Transverse colon (tissue), 4 donors: ENCODE measurements around the gene LCTL. TPM values are rescaled to one million over a fixed set of nuclear protein-coding genes. Genes with fewer than 3 reads are reported as not detected.

Source experiments
- DNase-seq: peaks from one replicate; pipeline ENCODE4 v3.0.0-alpha.2; 2019
- H3K27ac ChIP-seq, 4 donors: fragments of 200-600 bp; sonication (generic); 2 replicates each; pipeline ENCODE4 v1.5.1; 2016 to 2018; ENCODE audit warnings: inconsistent platforms in 4 of 4
- H3K27me3 ChIP-seq: fragments of 200-600 bp; sonication (generic); 2 replicates; pipeline ENCODE4 v1.5.1; 2017; ENCODE audit warnings: inconsistent platforms
- H3K36me3 ChIP-seq, 4 donors: fragments of 200-600 bp; sonication (generic); 2 replicates each; pipeline ENCODE4 v1.5.1; 2017 to 2019; ENCODE audit warnings: inconsistent platforms in 4 of 4
- H3K4me1 ChIP-seq, 4 donors: fragments of 200-600 bp; sonication (generic); 2 replicates each; pipeline ENCODE4 v1.5.1; 2017 to 2020; ENCODE audit warnings: inconsistent platforms in 4 of 4
- H3K4me3 ChIP-seq, 4 donors: fragments of 200-600 bp; sonication (generic); 1 replicate in 1 of 4; 2 replicates in 3 of 4; pipeline versions ENCODE4 v1.5.1 to v1.6.1; 2017 to 2019; ENCODE audit warnings: inconsistent platforms in 4 of 4
- H3K9me3 ChIP-seq, 2 donors: fragments of 200-600 bp; sonication (generic); 2 replicates each; pipeline ENCODE4 v1.5.1; 2017 to 2019; ENCODE audit warnings: inconsistent platforms in 2 of 2
- EP300 ChIP-seq: sonication (generic); formaldehyde crosslinking; IDR thresholded peaks from one replicate; pipeline ENCODE4 v1.6.1; 2017; ENCODE audit warnings: antibody characterized with exemption, low read depth
- POLR2A ChIP-seq: fragments of 450-650 bp; IDR thresholded peaks from one replicate; pipeline ENCODE4 v1.6.1; 2016; ENCODE audit warnings: antibody characterized with exemption, mild to moderate bottlenecking, moderate library complexity
- POLR2AphosphoS5 ChIP-seq, 3 donors: sonication (generic); formaldehyde crosslinking; IDR thresholded peaks; one replicate each; pipeline ENCODE4 v1.6.1; 2016; ENCODE audit warnings: antibody characterized with exemption in 3 of 3
- WGBS, 2 donors: methylation state at CpG; one replicate each; pipeline ENCODE4 v1.1.5; 2018; ENCODE audit warnings: low coverage in 1 of 2; 5-methylcytosine and 5-hydroxymethylcytosine counted together
- in situ Hi-C, 4 donors: fragments of 200-750 bp; cut with MboI; loops; one replicate each; pipeline versions ENCODE4 v1.15.0 to v1.15.1; 2017; ENCODE audit warnings: low sequenced_read_pairs in 3 of 4, low pct_ligation_motif_present in 1 of 4, low pct_unique_long_range_greater_than_20kb in 1 of 4
- intact Hi-C: fragments of 100-400 bp; cut with DNase I; formaldehyde crosslinking; loops from one replicate; pipeline ENCODE4 v1.15.1; 2023; ENCODE audit warnings: low total_unique reads
- total RNA-seq, 4 donors: library from RNA; depleted of rRNA; stranded (reverse); fragments of >200 nt; gene quantifications; one replicate each; pipeline ENCODE4 v1.1.0, GENCODE V29; 2016
- TF ChIP-seq, protein P1 (sequence below), 5 experiments: fragments of 200-600 bp in 3 of 5; fragments of 450-650 bp in 2 of 5; sonication (generic) in 3 of 5; IDR thresholded peaks; 1 replicate in 2 of 5; 2 replicates in 3 of 5; pipeline ENCODE4 v1.5.1; 2016 to 2017; ENCODE audit warnings: antibody characterized with exemption in 5 of 5, inconsistent platforms in 3 of 5, mild to moderate bottlenecking in 2 of 5, moderate library complexity in 1 of 5

Gene LCTL
- total RNA-seq, 4 donors from 2014 or later: not detected

GRCh38 chr15:66594344-66594743 lies 28.5 kb upstream of the LCTL start:
- no peak overlapping the region for H3K27ac ChIP-seq
- no peaks in the 10 kb centered on the region for H3K4me1 ChIP-seq
- TF ChIP-seq POLR2A (no peak), POLR2AphosphoS5 (IDR thresholded peaks at IDR 0.05) (no peak), EP300 (no peak)
- TF ChIP-seq, protein P1, sequence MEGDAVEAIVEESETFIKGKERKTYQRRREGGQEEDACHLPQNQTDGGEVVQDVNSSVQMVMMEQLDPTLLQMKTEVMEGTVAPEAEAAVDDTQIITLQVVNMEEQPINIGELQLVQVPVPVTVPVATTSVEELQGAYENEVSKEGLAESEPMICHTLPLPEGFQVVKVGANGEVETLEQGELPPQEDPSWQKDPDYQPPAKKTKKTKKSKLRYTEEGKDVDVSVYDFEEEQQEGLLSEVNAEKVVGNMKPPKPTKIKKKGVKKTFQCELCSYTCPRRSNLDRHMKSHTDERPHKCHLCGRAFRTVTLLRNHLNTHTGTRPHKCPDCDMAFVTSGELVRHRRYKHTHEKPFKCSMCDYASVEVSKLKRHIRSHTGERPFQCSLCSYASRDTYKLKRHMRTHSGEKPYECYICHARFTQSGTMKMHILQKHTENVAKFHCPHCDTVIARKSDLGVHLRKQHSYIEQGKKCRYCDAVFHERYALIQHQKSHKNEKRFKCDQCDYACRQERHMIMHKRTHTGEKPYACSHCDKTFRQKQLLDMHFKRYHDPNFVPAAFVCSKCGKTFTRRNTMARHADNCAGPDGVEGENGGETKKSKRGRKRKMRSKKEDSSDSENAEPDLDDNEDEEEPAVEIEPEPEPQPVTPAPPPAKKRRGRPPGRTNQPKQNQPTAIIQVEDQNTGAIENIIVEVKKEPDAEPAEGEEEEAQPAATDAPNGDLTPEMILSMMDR (IDR thresholded peaks at IDR 0.05): no peak
- no peak for DNase-seq
- H3K9me3 ChIP-seq: no peaks in the 10 kb centered on the region
- H3K27me3 ChIP-seq: no peaks in the 10 kb centered on the region
- WGBS, 2 donors: 81% methylated on average over 10 of the region's 10 CpGs; no CpG with 5 or more reads in 1 of the 2 donors
- no peaks in the 10 kb centered on the region for H3K36me3 ChIP-seq
- intact Hi-C loops: no loop called here
- no peak overlapping the region for H3K4me3 ChIP-seq
- in situ Hi-C loops: loop anchor here in 1 of 4 donors (10.0 kb wide), 1 partner anchor 260 kb away; no protein-coding TSS in a partner anchor

DNA sequence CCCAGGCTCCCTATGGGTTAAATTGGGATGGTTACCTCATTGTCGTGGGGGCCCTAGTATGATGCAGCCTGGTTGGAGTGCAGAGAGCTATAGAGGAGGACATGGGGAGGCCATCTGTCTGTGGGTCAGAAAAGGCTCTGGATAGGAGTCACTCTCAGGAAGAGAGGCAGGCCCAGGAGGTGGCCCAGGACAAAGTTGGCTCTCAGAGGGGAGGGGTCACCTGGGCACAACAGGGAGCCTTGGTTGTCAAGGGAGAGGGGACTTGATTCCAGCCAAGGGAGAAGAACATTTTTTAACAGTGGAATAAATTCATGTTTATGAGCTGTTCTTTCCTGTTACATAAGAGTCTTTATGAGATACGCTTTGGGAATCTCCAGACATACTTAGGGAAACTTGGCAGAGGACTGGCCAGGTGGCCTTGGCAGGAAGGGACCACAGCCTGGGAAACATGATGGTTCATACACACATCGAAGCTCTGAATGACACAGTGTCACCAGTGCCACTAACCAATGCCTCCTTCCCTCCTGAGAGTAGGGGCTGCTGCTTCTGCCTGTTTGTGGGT lies 27.5 kb upstream of the LCTL start:
- intact Hi-C loops (no loop called here), in situ Hi-C loops (loop anchor here in 1 of 4 donors (10.0 kb wide), 1 partner anchor 262 kb away; no protein-coding TSS in a partner anchor)
- no peak overlapping the region for H3K27ac ChIP-seq
- DNase-seq: no peak
- no peaks in the 10 kb centered on the region for H3K4me1 ChIP-seq
- no peaks in the 10 kb centered on the region for H3K27me3 ChIP-seq
- H3K4me3 ChIP-seq: no peak overlapping the region
- WGBS, 2 donors: 68 to 100% methylated on average over 1 to 3 of the region's 3 CpGs
- no peaks in the 10 kb centered on the region for H3K9me3 ChIP-seq
- TF ChIP-seq EP300 (no peak), POLR2A (no peak), POLR2AphosphoS5 (IDR thresholded peaks at IDR 0.05) (no peak)
- TF ChIP-seq, protein P1 (IDR thresholded peaks at IDR 0.05): no peak
- H3K36me3 ChIP-seq: no peaks in the 10 kb centered on the region

DNA sequence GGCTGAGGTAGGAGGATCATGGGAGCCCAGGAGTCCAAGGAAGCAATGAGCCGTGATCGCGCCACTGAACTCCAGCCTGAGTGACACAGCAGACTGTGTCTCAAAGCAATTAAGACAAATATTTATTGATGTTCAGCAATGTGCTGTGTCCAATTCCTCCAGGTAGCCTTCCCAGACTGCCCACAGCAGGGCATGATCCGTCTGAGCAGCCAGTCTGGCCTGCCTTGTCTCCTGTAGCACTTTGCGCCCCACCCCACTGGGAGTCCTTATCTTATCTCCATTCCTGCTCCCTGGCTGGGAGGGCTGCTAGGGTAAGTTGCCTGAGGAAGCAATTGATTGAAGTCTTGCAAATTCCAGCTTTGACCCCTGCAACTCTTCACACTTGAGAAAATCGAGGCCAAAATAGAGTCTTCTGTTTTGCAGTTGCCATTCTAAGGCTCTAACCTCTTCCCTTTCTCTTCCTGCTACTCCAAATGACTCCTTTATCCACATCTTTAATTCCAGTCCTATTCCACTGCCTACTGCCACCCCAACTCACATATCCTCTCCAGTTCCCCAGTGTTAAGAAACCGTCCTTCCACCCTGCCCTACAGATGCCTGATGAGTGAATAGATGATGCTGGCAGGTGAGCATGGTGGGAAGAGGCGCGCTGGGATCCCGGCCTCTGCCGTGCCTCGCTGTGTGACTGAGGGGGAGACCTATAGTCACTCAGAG lies 26.9 kb upstream of the LCTL start:
- Histone ChIP-seq H3K27me3 (peaks cover 4% of the 10 kb centered on the region), H3K9me3 (no peaks in the 10 kb centered on the region), H3K27ac (no peak overlapping the region), H3K4me1 (no peaks in the 10 kb centered on the region), H3K36me3 (no peaks in the 10 kb centered on the region), H3K4me3 (no peak overlapping the region)
- WGBS, 2 donors: 82 to 93% methylated on average over 7 to 12 of the region's 12 CpGs
- intact Hi-C loops (no loop called here), in situ Hi-C loops (loop anchor here in 1 of 4 donors (10.0 kb wide), 1 partner anchor 262 kb away; no protein-coding TSS in a partner anchor)
- peak; percentile 14 for DNase-seq
- no peak for TF ChIP-seq POLR2AphosphoS5 (IDR thresholded peaks at IDR 0.05)
- TF ChIP-seq, protein P1 (IDR thresholded peaks at IDR 0.05): no peak
- TF ChIP-seq EP300: no peak
- TF ChIP-seq POLR2A: no peak

DNA sequence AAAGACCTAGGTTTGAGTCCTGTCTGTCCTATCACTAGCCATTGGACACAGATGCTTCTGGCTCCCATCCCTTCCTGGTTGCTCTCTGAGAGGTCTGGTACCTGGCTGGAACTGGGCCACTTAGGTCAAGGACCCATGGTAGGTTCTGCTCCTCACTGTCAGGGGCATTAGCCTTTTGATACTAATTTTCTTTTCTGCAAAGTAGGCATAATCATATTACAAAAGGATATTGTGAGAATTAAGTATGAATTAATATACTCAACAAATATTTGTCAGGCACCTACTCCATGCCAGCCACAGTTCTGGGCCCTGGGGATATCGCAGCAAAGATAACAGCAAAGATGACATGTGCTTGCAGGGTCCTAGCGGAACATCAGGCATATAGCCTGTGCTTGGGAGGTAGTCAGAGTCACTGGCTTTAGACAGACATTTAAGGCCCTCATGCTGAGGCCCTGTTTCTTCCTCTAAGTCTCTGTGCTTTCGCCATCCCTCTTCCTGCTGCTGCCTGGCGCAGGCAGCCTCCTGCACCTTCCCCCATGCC lies 25.6 kb upstream of the LCTL start:
- whole genome bisulfite sequencing, 2 donors: 91 to 92% methylated on average over 2 to 4 of the region's 4 CpGs
- intact Hi-C loops (no loop called here), in situ Hi-C loops (loop anchor here in 1 of 4 donors (10.0 kb wide), 1 partner anchor 263 kb away; no protein-coding TSS in a partner anchor)
- Histone ChIP-seq H3K9me3 (no peaks in the 10 kb centered on the region), H3K4me3 (no peak overlapping the region), H3K36me3 (no peaks in the 10 kb centered on the region), H3K27me3 (peaks cover 7% of the 10 kb centered on the region), H3K4me1 (no peaks in the 10 kb centered on the region), H3K27ac (no peak overlapping the region)
- no peak for DNase-seq
- no peak for TF ChIP-seq EP300
- no peak for TF ChIP-seq POLR2AphosphoS5 (IDR thresholded peaks at IDR 0.05)
- no peak for TF ChIP-seq POLR2A
- TF ChIP-seq, protein P1 (IDR thresholded peaks at IDR 0.05): no peak
